NCI-H187 (cell line): ENCODE data around the gene MOAP1.
A peak's percentile ranks its signal among the peaks of the same experiment; 100 is the strongest.
"Not testable (repeated sequence)": the region's sequence is repeated elsewhere in the genome, so short reads cannot be mapped to it uniquely, and the experiment has no call there.

Source experiments
- DNase-seq, 2 experiments: peaks; one replicate each; lab custom pipeline; 2025; lab: John Stamatoyannopoulos, UW

Gene MOAP1, protein sequence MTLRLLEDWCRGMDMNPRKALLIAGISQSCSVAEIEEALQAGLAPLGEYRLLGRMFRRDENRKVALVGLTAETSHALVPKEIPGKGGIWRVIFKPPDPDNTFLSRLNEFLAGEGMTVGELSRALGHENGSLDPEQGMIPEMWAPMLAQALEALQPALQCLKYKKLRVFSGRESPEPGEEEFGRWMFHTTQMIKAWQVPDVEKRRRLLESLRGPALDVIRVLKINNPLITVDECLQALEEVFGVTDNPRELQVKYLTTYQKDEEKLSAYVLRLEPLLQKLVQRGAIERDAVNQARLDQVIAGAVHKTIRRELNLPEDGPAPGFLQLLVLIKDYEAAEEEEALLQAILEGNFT

DNA sequence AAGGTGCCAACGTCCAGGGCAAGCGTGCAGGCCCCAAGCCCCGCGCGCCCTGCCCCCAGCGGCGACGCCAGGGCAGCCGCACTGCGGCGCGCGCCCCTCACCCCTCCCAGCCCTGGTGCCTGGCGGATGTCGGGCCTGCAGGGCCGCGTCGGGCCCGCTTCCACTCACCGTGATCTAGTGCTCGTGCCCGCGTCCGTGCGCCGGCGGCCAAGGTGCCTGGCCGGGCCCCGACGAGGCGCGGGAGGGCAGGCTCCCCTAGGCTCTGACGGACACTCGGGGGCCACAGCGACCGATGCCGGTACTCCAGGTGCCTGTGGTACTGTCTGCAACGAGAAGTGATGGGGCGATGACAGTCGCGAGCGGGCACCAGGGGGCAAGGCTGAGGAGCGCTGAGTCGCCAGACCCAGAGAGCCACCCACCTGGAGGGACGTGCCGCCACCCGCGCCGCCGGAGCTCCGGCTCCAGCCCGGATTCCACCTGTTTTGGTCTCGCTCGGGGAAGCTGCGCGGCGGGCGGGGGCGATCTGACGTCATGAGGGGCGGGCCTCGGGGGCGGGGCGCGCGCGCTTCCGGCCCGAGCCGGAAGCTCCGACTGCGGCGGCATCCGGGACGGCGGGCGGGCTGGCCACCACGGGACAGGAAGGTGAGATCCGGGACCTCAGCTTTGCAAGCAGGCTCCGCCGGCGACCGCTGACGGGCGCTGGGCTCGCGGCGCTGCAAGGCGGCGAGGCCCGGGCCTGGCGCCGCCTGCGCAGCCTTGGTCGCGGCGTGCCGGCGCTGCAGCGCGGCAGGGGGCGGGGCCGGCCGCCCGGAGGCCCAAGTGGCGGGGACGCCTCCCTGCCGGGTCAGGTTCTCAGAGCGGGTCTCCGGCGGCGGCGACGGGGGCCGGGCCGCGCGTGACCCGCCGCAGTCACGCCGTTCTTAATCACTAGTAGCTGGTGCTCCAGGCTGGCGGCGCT lies at the start of gene MOAP1, which contains the start of gene LYSET:
MOAP1 (minus strand) TSS at position 507 of the 958 bp plus-strand sequence. CDS start 655 bp downstream, outside the sequence.
LYSET (plus strand) TSS at position 927 of the 958 bp plus-strand sequence. CDS start 89 bp downstream, outside the sequence.
- peak; percentile 63 to 84 for DNase-seq

DNA sequence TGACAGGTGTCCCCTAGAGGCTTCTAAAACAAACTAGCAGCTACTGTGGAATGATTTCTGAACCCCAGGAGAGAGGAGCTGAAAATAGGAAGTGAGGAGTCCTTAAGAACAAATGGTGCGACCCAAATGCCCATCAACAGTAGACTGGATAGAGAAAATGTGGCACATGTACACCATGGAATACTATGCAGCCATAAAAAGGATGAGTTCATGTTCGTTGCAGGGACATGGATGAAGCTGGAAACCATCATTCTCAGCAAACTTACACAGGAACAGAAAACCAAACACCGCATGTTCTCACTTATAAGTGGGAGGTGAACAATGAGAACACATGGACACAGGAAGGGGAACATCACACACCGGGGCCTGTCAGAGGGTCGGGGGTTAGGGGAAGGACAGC lies 48.4 kb upstream of the MOAP1 start:
- not testable (repeated sequence) for DNase-seq

DNA sequence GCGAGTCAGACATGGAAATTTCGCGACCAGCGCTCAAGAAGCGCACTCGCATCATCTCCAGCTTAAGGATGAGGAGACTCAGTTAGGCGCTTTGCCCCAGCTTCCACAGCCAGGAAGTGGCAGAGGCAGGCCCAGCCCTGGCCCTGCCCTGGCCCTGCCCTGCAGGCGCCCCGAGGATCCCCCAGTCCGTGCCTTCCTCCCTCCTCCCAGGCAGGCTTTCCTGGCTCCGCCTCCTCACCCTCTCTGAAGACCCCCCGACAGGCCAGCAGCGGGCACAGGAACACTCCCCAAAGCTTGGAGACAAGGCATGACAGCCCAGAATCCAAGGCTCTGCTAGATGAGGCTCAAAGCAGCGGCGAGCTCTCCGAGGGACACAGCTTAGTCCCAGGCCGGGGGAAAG lies 47.5 kb upstream of the MOAP1 start:
- DNase-seq, result no peak

DNA sequence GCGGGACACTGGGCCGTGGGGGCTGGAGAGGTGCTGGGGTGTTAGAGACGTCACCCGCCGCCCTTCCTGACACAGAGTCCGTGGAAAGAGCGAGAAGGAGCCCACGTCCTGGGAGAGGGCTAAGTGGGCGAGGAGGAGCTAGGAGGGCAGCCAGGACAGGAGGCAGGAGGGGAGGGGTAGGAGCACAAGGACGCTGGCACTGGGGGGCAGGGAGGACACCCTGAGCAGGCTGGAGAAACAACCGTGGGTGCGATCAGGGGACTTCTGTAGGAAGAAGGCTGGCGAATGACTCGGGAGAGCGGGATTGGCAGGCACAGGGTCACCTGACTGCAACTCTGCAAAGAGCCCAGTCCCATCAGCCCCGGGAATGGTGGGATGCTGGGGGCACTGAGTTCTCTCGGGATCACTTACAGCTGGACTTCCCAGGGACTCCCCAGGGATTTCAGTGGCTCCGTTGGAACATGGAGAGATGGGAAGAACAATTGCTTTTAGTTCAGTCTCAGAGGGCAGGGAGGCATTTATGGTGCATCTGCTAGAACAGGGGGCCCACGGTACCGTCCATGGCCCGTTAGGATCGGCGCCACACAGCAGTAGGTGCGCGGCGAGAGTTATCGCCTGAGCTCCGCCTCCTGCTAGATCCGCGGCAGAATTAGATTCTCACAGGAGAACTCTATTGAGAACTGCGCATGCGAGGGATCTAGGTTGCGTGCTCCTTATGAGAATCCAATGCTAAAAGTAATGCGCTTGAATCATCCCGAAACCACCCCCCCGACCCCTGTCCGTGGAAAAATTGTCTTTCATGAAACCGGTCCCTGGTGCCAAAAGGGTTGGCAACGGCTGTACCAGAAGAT lies 46.7 kb upstream of the MOAP1 start:
- no peak for DNase-seq

DNA sequence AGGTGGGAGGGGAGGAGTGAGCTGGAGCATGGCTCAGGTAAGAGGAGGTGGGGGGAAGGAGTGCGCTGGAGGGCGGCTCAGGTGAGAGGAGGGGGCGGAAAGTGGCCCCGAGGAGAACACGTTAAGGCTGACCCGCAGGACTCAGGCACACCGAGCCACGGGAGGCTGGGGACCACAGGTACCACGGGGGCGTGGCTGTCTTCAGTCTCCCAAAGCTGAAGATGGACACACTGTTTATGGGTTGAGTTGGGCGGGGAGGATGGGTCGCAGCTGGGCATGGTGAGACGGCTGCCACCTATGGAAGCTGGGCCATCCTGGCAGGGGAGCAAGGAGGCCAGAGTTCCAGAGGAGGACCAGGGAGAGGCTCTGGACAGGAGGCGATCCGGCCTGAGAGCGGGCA lies 45.8 kb upstream of the MOAP1 start:
- DNase-seq, result no peak

DNA sequence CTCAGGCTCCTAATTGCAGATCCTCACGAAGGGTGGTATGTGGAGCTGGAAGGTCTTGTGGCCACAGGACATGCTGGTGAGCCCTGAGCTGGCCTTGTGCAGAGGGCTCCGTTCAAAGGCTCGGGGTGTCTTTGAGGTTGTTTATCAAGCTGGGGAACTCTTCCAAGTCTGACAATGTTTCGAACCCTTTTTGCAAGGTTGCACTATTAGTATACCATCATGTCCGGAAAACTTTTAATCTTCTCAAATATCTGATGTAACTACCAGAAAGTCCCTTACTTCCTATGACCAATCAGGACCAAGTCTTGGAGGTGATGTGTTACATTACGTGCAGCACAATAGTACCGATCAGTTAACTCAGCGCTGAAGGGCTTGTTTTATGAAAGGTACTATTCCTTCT lies 43.9 kb upstream of the MOAP1 start:
- no peak for DNase-seq

DNA sequence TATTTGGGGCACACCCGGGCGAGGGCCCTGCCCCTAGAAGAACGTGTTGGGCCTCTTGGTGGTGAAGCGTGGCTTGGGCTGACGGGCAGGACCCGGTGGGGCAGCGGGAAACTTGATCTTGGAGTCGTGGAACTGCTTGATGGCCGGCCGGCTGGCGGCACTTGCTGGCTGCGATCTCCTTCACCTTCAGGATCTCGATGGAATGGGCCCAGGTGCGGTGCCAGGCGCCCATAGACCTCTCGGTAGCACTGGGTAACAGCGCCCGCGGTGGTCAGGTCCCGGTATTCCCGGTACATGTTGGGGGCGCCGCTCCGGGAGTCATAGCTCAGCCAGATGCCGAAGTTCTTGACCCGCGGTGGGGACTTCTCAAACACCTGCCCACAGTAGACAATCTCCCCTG lies 38.9 kb upstream of the MOAP1 start:
- no peak for DNase-seq

DNA sequence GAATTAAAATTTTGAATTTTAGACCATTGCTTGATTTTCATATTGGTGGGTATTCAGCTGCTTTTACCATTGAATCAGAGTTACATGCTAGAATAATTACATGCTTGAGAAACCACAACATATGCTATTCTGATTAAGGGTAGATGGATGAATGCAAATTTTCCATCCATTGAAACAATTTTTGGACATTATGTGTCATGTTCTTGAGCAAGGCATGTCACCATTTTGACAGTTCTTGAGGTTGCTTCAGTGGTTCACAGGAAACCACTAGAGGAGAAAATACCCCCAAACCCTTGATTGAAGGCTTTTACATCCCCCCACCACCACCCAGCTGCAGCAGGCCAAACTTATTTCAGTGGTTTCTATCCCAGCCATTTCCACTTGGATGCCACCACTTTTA lies 35.8 kb upstream of the MOAP1 start:
- no peak for DNase-seq

DNA sequence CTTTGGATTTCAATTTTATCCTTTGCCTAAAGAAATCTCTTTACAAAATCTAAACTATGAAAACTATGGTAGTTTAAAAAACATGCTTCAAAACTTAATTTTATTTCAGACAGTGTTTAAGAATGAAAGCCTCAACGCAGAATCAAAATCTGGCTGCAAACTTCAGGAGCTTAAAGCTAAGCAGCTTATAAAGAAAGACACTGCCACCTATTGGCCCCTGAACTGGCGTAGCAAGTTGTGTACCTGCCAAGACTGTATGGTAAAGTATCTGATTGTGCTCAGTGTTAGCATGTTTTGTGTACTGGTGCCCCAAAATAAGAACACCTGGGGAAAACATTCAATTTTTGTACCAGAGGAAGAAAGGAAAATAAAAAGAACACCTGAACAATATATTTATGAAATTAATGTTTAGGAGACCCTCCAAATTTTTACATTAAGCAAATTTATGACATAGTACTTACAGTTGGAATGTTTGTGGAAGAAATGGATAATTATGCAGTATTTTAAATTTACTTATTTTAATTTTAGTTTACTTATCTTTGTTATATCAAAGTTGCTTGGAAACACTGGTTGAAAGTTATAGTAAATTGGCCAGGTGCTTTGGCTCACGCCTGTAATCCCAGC lies 34.5 kb upstream of the MOAP1 start:
- no peak for DNase-seq

DNA sequence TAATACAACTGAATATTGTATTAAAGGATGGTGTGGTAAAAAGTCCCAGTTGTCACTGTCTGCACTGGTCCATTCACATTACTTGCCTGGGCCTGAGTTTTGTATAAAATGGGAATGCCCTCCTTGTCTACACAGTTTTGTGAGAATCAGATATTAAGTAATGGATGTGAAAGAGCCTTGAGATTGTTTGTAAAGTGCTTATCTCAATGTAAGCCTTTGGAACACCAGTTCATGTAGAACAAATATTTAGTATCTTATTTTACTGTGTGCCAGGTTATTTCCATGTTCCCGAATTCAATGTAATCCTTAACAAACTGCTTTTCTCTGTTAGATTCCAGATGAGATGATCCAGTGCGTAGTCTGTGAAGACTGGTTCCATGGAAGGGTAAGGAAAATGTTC lies 29.9 kb upstream of the MOAP1 start:
- no peak for DNase-seq

DNA sequence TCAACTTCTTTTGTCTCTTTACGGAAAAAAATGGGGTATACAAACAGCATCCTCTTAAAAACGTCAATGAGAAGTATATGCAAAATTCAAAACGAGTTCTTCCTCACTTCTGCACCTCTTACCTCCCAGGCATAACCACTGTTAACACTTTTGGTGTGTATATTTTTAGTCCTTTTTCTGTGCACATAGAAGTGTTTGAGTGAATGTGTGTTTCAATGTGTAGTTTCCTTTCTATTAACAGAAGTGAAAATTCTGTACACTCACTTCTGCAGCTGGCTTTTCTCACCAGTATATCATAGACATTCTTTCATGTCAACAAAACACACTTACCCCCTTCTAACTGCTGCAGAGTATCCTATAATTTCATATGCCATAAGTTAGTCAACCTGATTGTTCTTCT lies 27.7 kb upstream of the MOAP1 start:
- no peak for DNase-seq

DNA sequence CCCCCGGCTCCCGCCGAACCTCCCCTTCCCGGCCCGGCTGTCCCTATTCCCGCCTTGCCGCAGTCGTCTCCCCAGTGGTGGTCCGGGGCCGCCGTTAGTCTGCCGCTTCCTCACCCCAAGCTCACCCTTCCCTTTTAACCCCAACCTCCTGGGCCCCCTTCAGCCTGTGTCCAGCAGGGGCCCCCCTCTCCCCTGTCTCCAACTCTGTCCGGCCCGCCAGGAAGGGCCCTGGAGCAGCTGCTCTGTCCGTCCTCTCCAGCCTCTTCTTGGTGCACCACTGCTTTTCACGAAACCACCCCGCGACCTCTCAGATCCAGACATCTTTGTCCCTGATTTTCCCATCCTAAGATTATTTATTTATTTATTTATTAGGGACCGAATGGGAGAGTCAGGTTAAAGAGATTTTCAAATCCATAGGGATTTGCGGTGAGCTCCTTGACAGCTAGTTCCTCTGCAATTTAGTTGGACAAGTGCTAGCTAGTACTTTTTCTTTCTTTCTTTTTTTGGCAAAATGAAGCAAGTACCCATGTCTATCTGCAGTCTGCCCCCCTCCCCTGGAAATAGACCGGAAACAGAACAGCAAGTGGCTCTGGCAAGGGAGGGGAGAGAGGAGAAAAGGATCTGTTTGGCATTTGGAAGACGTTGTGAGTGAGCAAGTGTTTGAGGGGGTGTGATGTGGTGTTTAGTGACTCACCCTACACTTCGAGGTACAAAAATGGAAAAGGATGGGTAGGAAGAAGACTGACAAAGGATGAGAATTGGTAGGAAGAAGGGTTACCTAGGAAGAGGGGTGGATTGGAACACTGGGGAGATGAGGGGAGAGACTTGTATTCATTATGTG lies 23.0 kb upstream of the MOAP1 start:
- DNase-seq, result peak in 1 of 2 experiments; percentile 40

DNA sequence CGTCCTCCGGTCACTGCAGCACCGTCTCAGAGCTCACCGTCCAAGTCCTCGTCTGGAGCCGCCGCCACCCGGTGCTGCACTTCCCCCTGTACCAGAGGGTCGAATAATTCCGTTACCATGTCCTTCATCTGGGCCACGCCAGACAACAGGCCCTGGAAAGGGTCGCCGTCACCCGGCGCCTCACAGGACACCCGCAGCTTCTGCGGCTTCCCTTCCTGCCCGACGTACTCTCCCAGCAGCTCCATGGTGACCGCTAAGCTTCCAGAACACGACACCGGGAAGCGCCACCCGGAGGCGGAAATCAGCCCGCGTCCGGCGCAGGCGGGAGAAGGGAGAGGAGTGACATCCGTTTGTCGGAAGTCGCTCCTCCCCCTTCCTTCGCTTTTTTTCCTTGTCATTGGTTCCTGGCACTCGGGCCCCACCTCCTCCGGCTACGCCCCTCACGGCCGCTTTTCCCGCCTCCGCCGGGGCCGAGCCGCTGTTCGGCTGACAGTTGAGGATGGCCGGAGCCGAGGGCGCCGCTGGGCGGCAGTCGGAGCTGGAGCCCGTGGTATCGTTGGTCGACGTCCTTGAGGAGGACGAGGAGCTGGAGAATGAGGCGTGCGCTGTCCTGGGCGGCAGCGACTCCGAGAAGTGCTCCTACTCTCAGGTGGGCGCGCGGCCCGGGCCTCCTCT lies 22.2 kb upstream of the MOAP1 start, which contains the start of the genes GON7 and UBR7:
GON7 (minus strand) TSS at position 273 of the 675 bp plus-strand sequence; CDS start at position 245, 28 bp downstream.
UBR7 (plus strand) TSS at position 464 of the 675 bp plus-strand sequence; CDS start at position 500, 36 bp downstream.
- peak; percentile 97 for DNase-seq

DNA sequence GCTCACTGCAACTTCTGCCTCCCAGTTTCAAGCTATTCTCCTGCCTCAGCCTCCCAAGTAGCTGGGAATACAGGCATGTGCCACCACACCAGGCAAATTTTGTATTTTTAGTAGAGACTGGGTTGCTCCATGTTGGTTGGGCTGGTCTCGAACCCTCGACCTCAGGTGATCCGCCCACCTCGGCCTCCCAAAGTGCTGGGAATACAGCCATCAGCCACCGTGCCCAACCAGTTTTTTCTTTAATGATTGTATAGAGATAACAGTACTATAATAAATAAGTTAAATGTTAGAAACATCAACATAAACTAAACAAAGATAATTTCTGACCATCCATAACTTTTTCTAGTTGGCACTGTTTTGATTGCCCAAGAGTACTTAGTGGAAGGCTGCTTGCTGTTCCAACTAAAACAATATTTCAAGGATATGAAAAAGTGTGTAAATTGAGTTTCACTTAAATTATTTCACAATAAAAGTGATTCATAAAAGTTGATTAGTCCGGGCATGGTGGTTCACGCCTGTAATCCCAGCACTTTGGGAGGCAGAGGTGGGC lies 16.5 kb upstream of the MOAP1 start:
- no peak for DNase-seq

DNA sequence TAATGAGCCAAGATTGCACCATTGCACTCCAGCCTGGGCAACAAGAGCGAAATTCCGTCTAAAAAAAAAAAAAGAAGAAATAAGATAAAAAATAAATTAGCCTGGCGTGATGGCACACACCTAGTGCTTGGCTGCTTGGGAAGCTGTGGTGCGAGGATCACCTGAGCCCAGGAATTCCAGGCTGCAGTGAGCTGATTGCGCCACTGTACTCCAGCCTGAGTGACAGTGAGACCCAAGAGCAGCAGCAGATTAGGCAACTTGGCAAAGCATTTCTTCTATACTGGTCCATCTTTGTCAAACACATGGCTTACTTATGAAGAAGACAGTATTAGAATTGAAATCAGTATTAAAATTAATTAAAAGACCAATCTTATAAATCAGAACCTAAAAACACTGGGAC lies 15.9 kb upstream of the MOAP1 start:
- no peak for DNase-seq

DNA sequence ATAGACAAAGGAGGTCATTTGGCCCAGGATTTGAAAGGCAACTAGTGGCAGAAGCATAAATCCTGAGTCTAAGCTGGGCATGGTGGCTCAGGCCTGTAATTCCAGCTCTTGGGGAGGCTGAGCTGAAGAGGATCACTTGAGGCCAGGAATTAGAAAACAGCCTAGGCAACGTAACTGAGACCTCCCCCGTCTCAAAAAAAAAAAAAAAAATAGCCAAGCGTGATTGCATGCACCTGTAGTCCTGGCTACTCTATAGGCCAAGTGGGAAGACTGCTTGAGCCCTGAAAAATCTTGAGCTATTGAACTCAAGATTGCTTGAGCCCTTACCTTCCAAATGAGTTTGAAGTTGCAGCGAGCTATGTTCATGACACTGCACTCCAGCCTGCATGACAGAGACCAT lies 14.3 kb upstream of the MOAP1 start:
- no peak for DNase-seq

DNA sequence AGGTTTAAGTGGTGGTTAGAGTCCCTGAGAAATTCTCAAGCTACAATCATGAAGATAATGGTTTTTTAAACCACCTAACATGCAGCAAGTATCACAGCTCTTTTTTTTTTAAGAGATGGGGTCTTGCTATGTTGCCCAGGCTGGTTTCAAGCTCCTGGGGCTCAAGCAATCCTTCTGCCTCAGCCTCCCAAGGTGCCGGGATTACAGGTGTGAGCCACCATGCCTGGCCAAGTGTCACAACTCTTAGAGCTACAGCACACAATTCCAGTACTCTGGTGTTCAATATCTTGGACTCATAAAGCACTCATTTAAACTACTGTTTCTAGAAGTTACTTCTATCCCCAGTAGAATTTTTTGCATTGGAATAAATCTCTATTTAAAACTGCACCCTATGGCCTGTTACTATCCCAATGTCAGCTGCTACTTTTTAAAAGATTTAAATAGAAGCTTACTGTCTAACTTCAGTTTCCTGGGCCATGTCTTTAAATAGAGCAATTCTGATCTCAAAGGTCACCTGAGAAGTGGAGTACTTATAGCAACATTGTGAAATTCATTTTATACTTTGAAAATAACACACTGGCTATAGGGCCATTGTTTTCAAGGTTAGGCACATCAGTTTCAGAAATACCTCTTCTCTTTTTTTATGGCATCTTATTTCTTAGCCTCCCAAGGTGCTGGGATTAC lies 10.8 kb upstream of the MOAP1 start:
- DNase-seq, result no peak

DNA sequence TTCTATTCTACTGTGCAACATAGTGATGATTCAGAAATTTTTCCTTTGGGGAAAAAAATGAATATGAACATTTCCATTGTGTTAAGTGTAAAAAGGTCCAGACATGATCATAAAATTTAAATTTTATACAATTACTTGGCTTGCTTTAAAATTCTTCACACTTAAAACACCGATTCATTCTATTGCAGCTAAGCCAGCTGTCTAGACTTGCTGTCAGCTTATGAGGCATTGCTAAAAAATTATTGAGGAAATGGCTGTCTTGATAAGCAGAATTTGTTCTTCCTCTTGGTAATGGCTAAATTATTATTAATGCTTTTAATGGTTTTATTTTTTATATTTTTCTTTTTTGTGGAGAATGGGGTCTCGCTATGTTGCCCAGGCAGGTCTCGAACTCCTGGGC lies 2.3 kb upstream of the MOAP1 start:
- DNase-seq, result no peak

DNA sequence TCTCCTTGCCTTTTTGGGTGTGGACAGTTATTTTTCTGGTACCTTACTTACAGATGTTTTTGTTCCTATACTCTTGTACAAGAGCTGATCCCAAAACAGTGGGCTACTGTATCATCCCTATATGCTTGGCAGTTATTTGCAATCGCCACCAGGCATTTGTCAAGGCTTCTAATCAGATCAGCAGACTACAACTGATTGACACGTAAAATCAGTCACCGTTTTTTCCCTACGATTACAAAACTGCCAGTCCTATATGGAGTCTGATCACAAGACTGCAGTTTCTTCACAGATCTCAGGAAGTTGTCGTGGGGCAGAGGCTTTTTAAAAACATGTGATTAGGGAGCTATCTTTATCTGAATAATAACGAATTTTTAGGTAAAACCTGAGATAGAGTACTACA lies 1.8 kb upstream of the MOAP1 start:
- DNase-seq, result no peak
